Measurements from ENCODE around the gene DYNC1LI1.

DYNC1LI1 gene

DNA sequence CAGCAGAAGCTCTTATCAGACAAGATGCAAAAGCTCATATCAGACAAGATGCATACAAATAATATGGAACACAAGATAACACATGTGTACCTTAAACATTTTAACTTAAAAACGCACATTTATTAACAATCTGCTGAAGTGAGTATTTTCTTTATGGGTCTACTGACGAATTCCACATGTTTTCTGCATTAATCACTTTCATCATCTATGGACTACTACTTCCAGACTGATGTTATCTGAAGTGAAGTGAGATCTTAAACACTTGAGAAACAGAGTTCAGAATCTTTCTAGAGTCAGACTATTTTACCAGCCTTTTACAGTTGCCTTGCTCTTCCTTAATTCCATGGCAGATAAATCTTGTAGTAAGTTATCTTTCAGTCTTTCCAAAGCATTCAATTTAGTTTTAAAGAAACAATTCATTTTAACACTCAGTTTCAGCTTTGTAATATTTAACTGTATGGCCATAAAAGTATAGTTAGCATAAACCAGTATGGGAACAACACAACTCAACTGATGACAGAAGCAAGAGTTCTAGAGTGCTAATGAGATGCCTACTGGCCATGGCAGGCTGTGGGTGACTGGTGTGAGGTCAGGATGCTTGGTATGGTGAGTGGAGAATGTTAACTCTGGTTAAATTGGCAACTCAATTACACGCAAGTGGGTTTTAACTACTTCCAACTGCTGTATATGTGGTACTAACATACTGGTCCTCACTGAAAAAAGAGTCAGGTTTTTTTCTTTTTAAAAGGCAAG lies 77.8 kb downstream of the DYNC1LI1 start:
- no peak for DNase-seq (ENCODE audit: low read depth)

DNA sequence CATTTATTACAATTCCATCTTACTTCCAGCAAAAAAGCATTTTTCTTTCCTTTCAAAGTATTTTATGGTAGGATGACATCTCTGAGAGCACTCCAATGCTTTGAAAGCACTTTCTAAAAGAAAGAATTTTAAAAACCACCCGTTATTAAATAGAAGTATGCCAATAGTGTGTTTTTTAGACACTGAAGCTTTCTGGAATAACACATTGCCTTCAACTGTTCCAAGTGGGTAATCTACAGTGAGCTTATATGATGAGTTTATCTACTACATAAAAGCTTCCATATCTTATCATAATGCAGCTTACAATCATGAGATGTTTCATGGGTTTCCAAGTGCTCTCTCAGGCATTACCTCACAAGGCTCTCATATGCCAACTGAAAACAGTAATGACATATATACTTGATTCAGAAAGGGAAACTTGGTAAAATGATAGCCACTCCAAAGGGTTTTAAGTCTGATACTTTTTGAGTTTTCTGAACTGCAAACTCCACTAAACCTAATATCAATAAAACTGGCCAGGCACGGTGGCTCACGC lies 82.1 kb downstream of the DYNC1LI1 start:
- no peak for DNase-seq (ENCODE audit: low read depth)

DNA sequence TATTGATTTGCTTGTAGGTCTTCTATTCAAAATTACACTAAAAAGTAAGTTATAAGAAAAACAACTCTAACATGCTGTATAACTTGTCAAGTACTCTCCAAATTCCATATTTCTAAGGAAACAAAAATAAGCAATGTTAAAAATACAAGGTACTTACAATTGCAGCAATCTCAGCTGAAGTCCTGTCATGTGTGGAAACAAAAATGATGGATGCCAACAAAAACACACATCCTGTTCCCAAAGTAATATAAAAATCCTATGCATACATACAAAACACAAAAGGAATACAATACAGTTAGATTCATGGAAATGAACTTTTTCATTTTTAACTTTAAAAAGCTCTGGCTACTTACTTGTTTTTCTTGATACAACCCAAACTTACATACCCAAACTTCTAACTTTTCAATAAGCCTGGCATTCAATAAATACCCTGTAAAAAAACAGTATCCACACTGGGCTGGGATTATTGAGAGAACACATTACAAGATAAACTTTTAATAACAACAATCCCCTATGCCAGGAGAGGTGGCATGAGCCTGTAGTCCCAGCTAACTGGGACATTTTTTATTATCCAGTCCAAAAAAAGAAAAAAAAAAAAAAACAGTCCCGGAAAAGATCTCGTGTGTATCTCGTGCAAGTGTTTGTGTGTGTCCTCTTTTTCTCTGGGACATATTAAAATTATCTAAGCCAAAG lies 82.7 kb downstream of the DYNC1LI1 start:
- DNase-seq (ENCODE audit: low read depth) = no peak

DNA sequence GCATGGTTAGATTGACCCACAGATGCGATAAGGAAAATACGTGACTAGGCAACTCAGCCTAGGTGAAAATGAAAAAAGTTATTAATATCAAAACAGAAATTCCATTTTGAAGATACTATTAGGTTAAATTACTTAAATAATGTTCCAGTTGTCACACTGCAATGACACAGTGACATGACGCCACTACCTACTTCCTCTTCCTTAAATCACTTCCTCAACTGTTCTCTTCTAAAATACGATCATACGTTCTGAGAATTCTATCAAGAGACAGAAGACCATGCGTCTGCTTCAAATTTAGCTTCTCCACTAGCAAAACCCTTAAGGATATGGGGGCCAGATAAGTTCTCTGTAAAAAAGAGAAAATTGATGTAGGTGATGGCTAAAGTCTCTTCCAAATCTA lies 86.2 kb downstream of the DYNC1LI1 start:
- DNase-seq (ENCODE audit: low read depth) = no peak

DNA sequence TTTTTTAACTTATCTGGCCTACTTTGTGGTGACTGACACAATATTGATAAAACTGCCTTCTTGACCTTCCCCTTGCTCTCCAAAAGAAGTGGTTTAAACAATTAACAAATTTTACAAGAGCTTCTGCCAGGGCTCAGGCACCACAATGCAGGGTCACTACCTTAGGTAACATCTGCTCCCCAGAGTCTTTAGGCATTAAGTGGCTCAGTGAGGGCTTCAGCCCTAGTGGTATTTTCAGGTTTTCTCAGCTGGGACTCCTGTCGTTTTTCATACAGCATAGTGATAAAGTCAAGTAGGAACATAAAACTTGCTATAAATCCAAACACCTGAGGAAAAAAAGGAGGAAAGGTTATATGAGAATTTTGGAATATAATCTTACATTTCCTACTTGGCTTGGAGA lies 86.9 kb downstream of the DYNC1LI1 start:
- DNase-seq (ENCODE audit: low read depth) = no peak

DNA sequence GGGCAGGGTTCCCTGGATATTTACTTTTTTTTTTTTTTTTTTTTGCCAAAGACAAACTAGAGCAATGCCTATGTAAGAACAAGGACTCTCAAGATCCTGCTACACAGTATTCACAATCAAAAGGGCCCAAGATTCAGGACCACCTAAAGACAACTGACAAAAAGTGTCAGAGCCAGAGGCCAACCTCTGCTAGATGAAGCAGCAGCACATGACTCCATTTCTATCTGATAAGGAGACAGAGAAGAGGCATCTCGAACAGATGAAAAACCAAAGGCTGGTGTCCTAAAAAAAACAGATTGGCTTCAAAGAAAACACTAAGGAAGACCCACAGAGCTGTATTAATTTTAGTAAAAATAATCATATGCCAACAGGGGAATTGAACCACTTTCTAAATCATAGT lies 88.0 kb downstream of the DYNC1LI1 start:
- no peak for DNase-seq (ENCODE audit: low read depth)

DNA sequence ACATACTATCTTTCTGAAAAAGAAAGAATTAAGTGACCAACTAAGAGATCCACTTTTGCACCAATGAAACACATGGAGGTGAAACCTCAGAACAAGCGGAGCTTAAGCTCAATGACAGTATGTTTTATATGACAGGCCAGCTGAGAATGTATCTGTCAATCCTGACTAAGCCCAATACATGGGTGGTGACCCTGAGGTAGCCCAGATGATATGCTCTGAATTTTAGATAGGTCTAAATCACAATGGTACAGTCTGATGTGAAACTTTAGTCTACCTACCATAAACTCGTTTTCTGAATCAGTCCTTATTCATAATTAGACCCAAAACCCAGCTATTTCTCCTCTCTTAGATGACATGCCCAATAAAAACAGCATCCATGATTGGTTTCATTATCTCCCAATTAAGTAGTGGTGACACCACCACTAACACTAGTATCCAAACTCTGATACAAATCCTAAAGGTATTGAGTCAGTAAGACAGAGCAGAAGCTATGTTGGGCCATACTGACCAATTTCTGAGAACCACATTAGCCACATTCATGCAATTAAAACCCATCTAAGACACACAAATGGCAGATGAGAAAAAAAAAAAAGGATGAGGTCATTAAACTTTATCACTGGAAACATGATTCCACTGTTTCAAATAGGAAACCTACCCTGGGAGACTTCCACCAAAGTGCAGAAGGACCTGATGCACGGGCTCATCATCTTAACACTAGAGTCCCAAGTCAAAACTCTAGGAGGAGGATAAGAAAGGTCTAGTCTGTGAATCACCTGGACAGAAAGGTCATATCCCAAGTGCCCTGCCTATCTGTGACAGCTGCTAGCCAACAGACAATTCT lies 88.6 kb downstream of the DYNC1LI1 start:
- DNase-seq (ENCODE audit: low read depth) = no peak

DNA sequence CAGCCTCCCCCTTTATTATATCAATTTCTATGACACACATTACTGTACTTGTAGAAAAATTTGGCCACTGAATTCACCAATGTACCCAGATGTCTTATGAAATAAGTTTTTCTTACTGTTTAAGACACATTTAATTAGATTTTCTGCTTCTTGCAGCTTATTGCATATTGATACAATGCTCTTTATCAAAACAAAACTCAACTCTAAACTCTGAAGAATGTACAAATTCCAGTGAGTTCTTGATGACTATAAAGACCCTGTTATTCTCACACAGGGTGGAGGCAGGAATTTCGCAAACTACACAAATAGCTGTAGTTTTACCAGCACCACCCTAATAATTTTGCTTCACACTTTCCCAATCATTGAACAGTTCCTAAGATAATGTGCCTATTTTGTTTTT lies 90.1 kb downstream of the DYNC1LI1 start:
- DNase-seq (ENCODE audit: low read depth) = no peak
